Progenitor cell of endocrine pancreas (in vitro differentiated cells): ENCODE results near the gene TPCN2. TPM values are rescaled to one million over a fixed set of nuclear protein-coding genes. Genes with fewer than 3 reads are reported as not detected.

Source experiments
- DNase-seq: peaks from one replicate; pipeline ENCODE4 v3.0.0; 2021; ENCODE audit warnings: low spot score; ENCODE audit not compliant: unreplicated experiment
- H3K27ac Mint-ChIP-seq: 2 replicates; pipeline ENCODE4 v1.8.0; 2021; ENCODE audit warnings: mild to moderate bottlenecking, moderate library complexity, mixed read lengths
- H3K27me3 Mint-ChIP-seq: 2 replicates; pipeline ENCODE4 v1.8.0; 2021; ENCODE audit warnings: mixed read lengths
- H3K36me3 Mint-ChIP-seq: 2 replicates; pipeline ENCODE4 v1.8.0; 2022; ENCODE audit warnings: mixed read lengths; ENCODE audit not compliant: insufficient read depth
- H3K4me1 Mint-ChIP-seq: 2 replicates; pipeline ENCODE4 v1.8.0; 2021; ENCODE audit warnings: low read depth, mixed read lengths
- H3K4me3 Mint-ChIP-seq: 2 replicates; pipeline ENCODE4 v1.8.0; 2021; ENCODE audit warnings: low read depth, mild to moderate bottlenecking, moderate library complexity, mixed read lengths
- H3K9me3 Mint-ChIP-seq: 2 replicates; pipeline ENCODE4 v1.8.0; 2021; ENCODE audit warnings: low read depth, mixed read lengths
- CTCF ChIP-seq: fragments of 200-600 bp; sonication (generic); IDR thresholded peaks from one replicate; pipeline ENCODE4 v1.5.0; 2021; ENCODE audit warnings: antibody characterized with exemption, mild to moderate bottlenecking; ENCODE audit not compliant: unreplicated experiment
- total RNA-seq: library from RNA; stranded (reverse); gene quantifications from 2 replicates; pipeline ENCODE4 v1.2.1, GENCODE V29; 2021

TPCN2 gene
- total RNA-seq, 1 donor from 2014 or later: 19.7 TPM

GRCh38 chr11:69093106-69093505 is 44.4 kb downstream of the TPCN2 start:
- H3K4me3 Mint-ChIP-seq: no peak overlapping the region
- no peak overlapping the region for H3K27ac Mint-ChIP-seq
- H3K27me3 Mint-ChIP-seq: no peaks in the 10 kb centered on the region
- H3K4me1 Mint-ChIP-seq: peaks cover 2% of the 10 kb centered on the region
- TF ChIP-seq CTCF: no peak
- H3K36me3 Mint-ChIP-seq: peaks cover 8% of the 10 kb centered on the region
- no peak for DNase-seq
- no peaks in the 10 kb centered on the region for H3K9me3 Mint-ChIP-seq

- peaks cover 8% of the 10 kb centered on the region for H3K36me3 Mint-ChIP-seq
- no peaks in the 10 kb centered on the region for H3K9me3 Mint-ChIP-seq
- H3K27me3 Mint-ChIP-seq: no peaks in the 10 kb centered on the region
- H3K4me3 Mint-ChIP-seq: no peak overlapping the region
- no peak for TF ChIP-seq CTCF
- H3K4me1 Mint-ChIP-seq: no peaks in the 10 kb centered on the region
- DNase-seq: no peak
- no peak overlapping the region for H3K27ac Mint-ChIP-seq
These were observed 45.6 kb downstream of the TPCN2 start for GRCh38 chr11:69094111-69094914.

- H3K27ac Mint-ChIP-seq: no peak overlapping the region
- no peaks in the 10 kb centered on the region for H3K4me1 Mint-ChIP-seq
These were observed 46.2 kb downstream of the TPCN2 start for GRCh38 chr11:69094915-69095290.

GRCh38 chr11:69095300-69095699 is 46.6 kb downstream of the TPCN2 start:
- Mint-ChIP-seq H3K4me1 (no peaks in the 10 kb centered on the region), H3K27me3 (no peaks in the 10 kb centered on the region), H3K9me3 (no peaks in the 10 kb centered on the region), H3K27ac (no peak overlapping the region), H3K36me3 (peaks cover 7% of the 10 kb centered on the region), H3K4me3 (no peak overlapping the region)
- TF ChIP-seq CTCF: no peak
- DNase-seq: no peak

More at GRCh38 chr11:69094915-69095290, 46.2 kb downstream of the TPCN2 start:
- Mint-ChIP-seq H3K27me3 (no peaks in the 10 kb centered on the region), H3K9me3 (no peaks in the 10 kb centered on the region), H3K4me3 (no peak overlapping the region), H3K36me3 (peaks cover 8% of the 10 kb centered on the region)
- TF ChIP-seq CTCF: no peak
- DNase-seq: no peak

GRCh38 chr11:69096473-69096872 is 47.7 kb downstream of the TPCN2 start:
- Mint-ChIP-seq H3K9me3 (no peaks in the 10 kb centered on the region), H3K27ac (no peak overlapping the region), H3K4me1 (no peaks in the 10 kb centered on the region), H3K4me3 (no peak overlapping the region), H3K27me3 (no peaks in the 10 kb centered on the region), H3K36me3 (peaks cover 6% of the 10 kb centered on the region)
- DNase-seq: no peak
- no peak for TF ChIP-seq CTCF
